NCI-H526 (cell line): ENCODE data around the gene TNIK.
"Not testable (repeated sequence)": the region's sequence is repeated elsewhere in the genome, so short reads cannot be mapped to it uniquely, and the experiment has no call there.

Experiments
- DNase-seq, 2 experiments: peaks; one replicate each; lab custom pipeline; 2025; lab: John Stamatoyannopoulos, UW

Gene TNIK

DNA sequence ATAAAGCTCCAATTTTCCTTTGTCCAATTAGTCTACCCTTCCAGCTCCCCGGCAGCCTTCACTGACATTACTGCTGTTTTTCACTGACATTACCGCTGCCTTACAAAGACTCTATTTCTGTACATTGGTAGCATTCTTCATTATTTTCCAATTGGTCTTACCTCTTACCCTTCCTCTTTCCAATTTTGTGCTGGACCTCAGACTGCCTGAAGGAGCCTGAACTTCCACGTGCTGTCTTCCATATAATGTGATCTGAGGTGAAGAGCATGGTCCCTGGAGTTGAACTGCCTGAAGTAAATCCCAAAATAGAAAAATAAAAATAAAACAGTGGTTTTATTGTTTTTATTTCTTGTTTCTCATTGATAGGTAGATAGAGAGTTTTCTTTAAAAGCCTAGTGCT lies 9.2 kb upstream of the TNIK start:
- DNase-seq = no peak

GRCh38 chr3:171468296-171468906 lies 8.2 kb upstream of the TNIK start:
- DNase-seq = no peak

- DNase-seq = no peak
These were observed 5.6 kb upstream of the TNIK start for GRCh38 chr3:171465763-171466162.

DNA sequence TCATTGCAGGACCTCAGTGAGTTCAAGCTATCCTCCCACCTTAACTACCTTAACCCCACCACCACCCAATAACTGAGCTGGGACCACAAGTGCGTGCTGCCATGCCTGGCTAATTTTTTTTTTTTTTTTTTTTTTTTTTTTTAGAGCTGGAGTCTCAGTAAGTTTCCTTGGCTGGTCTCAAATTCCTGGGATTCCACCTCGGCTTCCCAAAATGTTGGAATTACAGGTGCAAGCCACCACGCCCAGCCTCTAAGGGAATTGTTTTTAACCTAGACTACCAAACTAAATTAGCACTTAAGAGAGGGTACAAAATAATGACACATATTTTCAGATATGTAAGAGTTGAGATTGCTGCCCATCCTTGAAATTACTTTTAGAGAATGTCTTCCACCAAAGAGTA lies 4.3 kb upstream of the TNIK start:
- DNase-seq = no peak

- DNase-seq = no peak
These were observed 2.0 kb upstream of the TNIK start for GRCh38 chr3:171462224-171462623.

GRCh38 chr3:171461525-171461917 lies 1.3 kb upstream of the TNIK start:
- no peak for DNase-seq

DNA sequence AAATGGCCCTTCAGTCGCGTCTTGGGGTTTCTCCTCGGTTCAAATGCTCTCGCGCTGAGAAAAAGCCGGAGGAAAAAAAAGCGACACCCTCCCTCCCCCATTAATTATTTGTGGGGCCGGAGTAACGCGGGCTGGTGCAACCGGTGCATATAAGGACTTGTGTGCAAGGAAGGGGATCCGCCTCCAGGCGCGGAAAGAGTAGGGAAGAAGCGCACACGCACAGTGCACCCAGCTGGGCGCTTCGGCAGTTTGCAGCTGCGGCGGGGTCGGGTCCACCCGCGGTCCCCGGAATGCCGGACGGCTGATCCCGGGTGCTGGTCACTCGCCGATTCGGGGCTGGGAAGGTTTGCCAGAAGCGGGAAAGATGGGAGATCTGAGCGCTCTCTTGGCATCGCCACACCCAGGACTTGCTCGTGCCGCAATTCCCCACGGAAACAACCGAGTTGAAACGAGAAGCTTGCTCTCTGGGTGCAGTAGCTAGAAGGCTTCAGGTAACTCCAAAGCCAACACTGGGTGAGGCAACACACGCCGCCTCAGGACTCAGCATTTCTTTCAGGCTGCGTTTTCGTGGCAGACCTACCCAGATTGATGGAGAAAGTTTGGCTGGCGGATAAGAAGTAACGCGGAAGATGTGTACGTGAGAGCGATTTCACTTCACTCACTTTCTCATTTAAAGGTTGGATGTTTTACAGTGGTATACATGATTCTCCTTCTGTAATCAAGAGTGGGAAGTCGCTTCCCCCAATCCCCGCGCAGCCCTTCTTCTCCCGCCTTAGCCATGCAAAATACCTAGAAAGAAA lies 720 bp upstream of the TNIK start:
- peak; percentile 74 to 93 for DNase-seq

DNA sequence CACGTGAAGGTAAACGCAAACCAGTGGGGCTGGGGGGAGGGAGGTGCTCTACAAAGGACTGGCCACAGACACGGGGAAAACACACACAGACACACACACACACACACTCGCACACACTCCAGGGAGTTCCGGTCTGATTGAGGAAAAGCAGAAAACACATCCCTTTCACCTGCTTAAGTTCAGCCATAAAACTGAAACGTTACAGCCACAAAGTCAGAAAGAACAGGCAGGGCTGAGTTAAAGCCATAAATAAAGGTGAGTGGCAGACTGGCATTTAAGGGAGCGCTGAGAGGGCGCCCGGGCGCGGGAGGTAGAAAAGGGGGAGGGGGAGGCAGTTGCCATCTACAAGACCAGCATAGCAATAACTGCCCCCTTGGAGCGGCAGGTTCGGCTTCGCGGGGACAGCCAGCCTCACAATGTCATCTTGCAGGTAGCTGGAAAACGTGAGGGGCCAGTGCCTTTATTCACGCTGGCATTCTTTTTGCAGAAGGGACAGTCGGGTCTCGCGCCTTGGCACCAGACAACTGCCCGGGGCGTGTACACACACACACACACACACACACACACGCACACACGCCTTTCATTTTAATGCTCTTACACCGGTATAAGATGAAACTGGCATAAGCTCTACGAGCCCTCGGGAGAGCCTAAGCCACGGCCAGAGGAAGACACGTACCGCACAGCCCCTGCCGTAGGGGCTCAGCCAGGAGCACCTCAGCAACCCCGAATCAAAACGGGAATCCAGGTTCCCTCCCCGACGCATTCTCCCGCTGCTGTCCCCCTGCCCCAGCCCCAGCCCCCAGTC lies 866 bp downstream of the TNIK start:
- DNase-seq = peak; percentile 69 to 89

DNA sequence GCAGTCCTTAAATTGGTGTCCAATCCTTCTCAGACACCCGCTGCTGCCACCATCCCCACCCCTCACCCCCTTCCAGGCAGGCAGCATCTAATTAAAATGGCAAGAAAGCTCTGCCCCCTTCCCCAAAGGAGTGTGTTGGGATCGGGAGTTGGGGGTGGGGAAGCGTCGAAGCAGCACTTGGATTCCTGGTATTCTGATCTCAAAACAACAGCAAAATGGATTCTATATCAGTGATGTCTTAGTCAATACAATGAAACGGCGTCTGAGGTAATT lies 1.4 kb downstream of the TNIK start:
- no peak for DNase-seq

GRCh38 chr3:171458071-171458863 lies 1.9 kb downstream of the TNIK start:
- DNase-seq = peak; percentile 23 to 64

DNA sequence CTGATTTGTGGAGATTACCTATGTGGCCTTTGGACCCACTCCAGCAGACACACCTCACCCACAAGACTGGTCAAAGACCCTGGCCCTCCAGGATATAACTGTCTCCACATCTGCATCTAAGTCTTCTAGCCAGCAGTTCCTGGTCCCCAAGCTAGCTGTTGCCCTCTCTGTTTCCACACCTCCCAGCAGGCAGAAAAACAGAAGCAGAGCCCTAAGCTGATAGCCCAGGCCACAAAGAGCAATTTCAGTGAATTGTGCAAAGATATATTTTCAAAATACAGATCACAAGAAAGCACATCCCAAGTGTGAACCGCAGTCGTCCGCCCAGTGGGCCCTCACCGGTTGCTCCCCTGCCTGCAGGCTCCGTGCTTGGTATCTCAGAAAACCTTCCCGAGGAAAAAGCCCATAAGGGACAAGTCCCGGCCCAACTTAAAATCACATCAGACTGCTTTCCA lies 2.6 kb downstream of the TNIK start:
- DNase-seq = peak in 1 of 2 experiments; percentile 46

DNA sequence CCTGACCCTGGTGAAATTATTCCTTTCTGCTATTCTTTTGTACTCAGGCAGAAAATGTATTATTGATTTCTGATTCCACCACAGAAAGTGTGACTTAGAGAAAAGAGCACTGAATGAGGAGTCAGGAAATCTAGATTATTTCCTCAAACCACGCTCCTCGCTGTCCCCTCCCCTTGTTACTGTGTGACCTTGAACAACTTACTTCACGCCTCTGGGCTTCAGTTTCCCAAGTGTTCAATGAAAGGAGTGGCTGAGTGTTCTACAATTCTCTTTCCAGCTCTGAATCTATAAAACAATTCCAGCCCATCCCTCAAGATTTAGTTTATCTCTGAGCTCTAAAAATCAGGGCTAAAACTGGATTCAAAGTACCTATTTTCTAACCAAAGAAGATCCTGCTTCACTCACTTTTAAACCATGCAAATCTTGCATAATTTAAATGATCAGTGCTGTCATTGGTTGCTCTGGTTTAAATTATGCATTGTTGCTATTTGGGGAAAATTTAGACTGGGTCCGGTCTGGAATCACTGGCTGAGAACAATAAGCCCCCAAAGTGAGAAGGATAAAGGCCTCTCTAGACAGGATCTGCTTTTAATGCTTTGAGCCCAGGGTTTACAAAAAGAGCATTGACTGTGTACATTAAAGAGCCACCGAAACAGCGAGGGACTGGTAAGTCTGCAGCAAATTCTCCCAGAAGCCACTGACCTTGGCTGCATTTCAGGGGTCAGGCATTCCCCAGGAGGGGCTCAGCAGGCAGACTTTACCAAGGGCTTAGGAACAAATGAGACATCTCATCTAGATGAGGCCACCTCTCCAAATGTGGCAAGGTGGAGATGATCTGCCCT lies 3.2 kb downstream of the TNIK start:
- DNase-seq = no peak

GRCh38 chr3:171455603-171456550 lies 4.3 kb downstream of the TNIK start:
- no peak for DNase-seq

GRCh38 chr3:171454041-171454440 lies 6.2 kb downstream of the TNIK start:
- DNase-seq = no peak

DNA sequence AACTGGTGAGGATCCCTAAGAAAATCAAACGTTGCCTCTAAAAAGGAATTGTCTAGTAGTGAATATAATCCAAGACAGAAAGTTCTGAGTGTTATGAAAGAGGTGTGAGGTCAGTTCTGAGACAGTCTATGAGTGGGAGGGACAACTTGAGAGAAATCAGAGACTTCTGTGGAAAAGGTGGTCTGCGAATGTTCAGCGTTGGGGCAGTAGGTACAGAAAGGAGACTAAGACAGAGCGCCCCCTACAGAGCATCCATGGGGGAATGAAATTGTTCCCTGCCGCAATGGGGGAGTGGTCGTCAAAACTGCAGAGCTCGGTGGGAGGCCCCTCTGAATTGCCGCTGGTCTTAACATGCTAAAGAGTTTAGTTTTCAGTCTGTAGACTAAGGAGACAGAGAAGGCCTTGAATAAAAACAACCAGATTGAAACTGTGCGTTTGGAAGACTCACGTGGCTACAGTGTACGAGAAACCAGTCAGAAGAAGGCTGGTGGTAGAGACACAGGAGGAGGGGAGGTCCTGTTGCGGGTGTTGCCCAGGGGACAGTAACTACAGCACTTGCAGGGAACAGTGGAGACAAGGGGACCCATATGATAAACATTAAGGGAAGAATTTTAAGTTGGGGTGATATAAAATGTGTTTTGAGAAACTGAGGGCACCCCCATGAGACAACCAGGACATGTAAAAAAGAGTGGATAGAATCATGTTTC lies 6.9 kb downstream of the TNIK start:
- peak in 1 of 2 experiments; percentile 9 for DNase-seq

DNA sequence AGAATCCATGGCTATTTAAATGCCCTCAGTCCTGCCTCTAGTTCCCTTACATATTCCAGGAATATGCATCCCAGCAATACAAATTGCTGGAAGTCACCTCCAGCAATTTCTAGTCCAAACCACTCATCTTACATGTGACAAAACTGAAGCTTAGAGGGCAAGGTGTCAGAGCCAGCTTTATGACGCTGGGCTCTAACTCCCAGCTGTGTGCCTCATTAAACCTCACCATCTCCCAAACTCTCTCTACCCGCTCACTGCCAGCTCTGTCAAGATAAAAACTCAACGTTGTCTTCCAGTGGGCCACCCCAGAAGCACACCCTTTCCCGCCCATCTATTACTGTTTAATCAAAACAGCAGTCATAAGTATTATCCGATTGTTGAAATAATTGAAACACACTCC lies 7.9 kb downstream of the TNIK start:
- DNase-seq = no peak

DNA sequence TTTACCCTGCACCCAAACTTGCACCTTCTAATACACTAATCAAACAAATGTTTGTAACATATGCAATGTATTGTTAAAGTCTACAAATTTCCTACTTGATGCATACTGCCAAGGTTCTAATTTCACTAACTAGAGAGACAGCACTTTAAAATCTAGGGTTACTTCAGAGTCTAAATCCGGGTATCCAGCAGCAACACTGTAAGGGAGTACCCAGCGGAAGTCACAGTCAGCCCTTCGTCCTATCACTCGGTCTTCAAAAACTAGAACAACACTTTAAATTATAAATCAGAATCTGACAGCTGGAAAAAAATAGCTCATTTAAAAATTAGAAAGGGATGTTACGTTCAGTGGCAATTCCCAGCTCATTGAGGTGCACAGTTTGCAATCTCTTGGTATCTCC lies 8.3 kb downstream of the TNIK start:
- no peak for DNase-seq

- not testable (repeated sequence) for DNase-seq
These were observed 12.7 kb downstream of the TNIK start for GRCh38 chr3:171447579-171447891.

DNA sequence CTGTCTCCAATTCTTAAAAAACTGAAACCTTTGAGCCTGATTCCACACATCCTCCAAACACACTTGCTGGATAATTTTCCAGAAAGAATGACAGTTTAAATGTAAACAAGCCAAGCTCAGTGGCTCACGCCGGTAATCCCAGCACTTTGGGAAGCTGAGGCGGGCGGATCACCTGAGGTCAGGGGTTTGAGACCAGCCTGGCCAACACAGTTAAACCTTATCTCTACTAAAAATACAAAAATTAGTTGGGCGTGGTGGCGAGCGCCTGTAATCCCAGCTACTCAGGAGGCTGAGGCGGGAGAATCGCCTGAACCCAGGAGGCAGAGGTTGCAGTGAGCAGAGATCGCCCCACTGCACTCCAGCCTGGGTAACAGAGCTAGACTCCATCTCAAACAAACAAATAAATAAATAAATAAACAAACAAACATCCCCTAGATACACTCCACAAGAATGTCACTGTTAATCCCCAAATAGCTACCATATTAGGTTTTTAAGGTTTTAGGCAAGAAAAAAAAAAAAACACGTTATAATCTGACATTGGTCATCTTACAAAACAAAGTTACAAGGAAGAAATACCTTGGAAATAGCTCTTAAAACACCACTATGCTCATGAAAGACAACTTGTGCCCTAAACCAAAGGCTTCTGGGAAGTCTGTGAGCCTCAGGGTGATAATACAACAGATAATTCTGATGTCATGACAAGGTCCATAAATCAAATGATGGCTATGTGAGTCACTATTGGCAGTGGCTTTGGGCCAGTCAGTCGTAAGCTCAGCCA lies 13.2 kb downstream of the TNIK start:
- DNase-seq = no peak
